NCI-H146 treated with DMSO at 0.1 percent for 48 hours (cell line): Measurements from ENCODE around the gene PPP1R14D.
"Not testable (repeated sequence)": the region's sequence is repeated elsewhere in the genome, so short reads cannot be mapped to it uniquely, and the experiment has no call there.

Experiments
- DNase-seq: peaks from one replicate; lab custom pipeline; 2025; ENCODE audit not compliant: unreplicated experiment; lab: John Stamatoyannopoulos, UW

Gene PPP1R14D, protein sequence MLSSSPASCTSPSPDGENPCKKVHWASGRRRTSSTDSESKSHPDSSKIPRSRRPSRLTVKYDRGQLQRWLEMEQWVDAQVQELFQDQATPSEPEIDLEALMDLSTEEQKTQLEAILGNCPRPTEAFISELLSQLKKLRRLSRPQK

DNA sequence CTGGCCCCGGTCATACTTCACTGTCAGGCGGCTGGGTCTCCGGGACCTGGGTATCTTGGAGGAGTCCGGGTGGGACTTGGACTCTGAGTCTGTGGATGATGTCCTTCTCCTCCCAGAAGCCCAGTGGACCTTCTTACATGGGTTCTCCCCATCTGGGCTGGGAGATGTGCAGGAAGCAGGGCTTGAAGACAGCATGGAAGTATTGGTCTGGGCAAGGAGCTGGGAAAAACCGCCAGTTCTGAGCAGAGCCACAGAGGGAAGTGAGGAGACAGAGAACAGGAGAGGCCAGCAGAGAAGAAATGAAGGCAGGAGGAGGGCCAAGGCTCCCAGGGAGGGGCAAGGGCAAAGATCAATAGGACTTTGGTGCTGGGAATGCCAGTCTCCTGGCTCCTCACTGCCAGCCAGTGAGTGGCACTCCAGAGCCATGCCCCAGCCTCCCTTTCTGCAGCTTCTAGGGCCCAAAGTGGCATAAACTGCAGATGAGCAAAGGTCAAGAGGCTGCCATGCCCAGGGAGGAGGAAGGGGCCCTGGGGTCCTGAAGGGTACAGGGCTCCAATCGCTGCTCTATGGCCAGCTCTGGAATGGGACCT, at the start of gene PPP1R14D:
PPP1R14D (minus strand) TSS at position 262 of the 590 bp plus-strand sequence; CDS start at position 195, 67 bp downstream.
- no peak for DNase-seq

DNA sequence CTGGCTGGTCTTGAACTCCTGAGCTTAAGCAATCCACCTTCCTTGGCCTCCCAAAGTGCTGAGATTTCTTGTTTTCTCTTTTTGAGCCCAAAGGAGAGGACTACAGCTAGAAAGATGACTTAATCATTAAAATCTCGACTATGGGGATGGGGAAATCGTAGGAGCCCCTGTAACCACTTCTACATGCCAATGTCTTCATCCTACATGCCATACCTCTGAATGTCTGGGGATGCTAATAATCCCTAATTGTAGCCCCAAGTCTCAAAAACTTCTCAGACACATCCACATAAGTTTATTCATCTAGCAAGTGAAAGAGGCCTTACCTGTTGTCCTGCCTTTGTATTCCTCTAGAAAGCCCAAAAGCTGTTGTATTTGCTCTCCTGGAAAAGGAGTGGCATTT, 49.2 kb upstream of the PPP1R14D start:
- no peak for DNase-seq

DNA sequence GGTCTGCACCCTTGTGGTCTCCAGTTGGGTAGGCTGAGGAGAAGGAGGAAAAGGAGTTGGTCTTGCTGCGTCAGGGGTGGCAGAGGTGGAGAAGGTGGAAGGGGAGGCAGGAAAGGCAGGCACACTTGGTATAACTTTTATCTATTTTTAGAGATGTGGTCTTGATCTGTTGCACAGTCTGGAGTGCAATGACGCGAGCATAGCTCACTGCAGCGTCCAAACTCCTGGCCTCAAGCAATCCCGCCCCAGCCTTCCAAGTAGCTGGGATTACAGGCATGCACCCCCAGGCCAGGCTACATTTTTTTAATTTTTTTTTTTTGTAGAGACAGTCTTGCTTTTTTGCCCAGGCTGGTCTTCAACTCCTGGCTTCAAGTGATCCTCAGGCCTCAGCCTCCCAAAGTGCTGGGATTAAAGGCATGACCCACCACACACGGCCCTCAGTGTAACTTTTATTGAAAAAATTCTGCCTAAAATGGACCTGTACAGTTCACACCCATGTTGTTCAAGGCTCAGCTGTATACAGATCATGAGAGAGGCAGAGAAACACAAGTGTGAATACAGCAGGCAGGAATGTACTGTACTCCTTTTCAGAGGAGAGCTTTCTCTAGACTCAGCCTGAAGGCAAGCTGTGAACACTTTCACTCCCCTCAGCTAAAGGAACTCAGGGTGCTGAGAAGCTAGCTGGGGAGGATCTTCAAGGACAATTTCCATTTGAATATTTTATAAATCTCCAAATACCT, 47.7 kb upstream of the PPP1R14D start:
- no peak for DNase-seq

DNA sequence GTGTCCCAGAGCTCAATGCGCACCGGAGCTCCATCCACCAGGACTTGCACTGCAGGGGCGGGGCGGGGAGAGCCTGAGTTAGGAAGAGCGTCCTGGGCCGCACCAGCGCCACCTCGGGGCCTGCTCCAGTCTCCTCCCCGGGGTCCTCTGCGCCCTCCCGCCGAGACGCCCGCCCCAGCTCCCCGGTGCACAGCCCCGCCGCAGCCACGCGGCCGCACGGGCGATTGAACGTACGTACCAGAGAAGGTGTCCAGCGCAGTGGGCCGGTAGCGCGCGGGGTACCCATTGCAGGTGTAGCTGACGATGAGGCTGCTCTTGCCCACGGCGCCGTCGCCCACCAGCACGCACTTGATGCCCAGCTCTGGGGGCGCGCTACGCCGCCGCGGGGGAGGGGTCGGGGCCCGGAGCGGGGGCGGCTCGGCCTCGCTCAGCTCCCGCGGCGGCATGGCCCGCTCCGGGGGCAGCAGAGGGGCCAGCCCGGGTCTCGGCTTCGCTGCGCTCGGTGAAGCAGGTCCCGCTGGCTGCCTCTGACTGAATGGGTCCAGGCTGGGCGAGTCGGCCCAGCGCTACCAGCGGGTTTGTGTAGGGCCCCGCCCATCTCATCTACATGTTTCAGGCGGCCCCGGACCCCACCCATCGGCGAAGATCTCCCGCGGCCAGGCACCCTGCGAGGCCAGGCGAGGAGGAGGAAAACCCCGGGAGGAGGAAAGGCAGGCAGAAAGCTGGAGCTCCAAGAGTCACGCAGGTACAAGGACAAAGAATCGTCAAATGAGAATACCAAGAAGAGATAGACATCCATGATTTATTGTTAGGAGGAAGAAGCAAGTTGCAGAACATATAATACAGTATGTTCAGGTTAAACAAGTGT, 45.4 kb upstream of the PPP1R14D start, which contains the start of gene RHOV:
RHOV (minus strand) TSS at position 541 of the 868 bp plus-strand sequence; CDS start at position 446, 95 bp downstream.
- peak; percentile 54 for DNase-seq

DNA sequence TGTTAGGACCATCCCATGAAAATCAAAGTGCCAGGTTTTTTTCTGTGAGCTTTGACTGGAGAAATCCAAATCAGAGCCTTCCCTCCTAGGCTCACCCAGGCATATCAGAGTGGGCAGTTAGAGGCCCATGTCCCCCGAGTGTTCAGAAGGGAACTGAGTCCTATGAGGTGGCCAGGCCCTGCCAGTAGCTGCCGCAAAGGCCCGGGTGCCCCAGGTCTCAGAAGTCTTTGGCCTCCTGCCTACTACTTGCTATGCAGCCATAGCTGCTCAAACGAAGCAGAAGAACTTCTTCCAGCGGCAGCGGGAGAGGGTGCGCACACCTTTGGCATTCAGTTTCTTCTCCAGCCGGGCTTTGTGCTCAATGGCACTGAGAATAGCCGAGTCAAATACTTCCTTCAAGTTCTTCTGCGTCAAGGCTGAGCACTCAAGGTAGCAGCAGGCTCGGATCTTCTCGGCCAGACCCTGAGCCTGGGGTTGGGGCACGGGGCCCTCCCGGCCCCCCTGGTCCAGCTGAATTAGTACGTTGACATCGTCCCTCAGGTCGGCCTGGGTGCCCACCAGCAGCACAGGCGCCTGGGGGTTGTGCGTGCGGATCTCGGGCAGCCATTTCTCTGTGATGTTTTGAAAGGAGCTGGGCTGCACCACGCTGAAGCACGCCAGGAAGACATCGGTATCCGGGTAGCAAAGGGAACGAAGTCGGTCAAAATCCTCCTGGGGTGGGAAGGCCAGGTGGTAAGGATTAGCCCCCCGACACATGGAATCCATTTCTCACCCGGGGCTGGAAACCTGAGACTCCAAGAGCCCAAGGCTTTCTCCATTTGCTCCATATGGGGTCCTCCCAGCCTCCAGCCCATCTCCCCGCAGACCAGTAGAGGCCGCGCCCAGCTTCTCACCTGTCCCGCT, 44.5 kb upstream of the PPP1R14D start:
- DNase-seq: no peak

- DNase-seq: no peak
Measured at GRCh38 chr15:40871749-40872617, 43.5 kb upstream of the PPP1R14D start.

DNA sequence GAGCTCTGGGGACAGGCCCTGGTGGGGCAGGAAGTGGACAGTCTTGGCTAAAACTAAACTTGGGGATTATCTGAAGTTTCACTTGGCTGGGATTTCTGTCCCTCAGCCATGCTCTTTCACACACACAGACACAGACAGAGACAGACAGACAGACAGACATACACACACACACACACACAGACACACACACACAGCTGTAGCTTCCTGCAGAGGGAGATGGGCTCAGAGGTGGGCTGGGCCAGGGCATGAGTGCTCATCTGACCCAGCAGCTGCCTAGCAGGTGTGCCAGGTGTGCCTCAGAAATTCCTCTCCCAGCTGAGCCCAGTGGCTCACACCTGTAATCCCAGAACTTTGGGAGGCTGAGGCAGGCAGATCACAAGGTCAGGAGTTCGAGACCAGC, 42.2 kb upstream of the PPP1R14D start:
- DNase-seq: no peak

DNA sequence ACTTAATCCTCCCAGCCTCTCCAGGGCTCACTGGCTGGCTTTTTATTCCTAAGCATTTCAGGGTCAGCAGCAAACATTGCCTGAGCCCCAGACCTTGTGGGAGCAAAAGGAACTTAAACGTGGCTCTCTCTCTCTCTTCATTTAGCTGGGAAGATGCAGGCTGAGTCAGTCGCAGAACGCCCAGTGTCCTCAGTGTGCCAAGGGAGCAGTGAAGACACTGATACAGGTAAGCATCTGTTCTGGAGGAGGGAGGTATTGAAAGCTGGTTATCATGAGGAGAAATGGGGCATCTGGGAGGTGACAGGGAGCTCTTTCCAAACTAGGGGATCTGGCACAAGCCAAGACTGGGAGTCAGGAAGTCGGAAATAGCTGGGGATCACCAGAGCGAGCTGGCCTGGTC, 41.2 kb upstream of the PPP1R14D start:
- no peak for DNase-seq

DNA sequence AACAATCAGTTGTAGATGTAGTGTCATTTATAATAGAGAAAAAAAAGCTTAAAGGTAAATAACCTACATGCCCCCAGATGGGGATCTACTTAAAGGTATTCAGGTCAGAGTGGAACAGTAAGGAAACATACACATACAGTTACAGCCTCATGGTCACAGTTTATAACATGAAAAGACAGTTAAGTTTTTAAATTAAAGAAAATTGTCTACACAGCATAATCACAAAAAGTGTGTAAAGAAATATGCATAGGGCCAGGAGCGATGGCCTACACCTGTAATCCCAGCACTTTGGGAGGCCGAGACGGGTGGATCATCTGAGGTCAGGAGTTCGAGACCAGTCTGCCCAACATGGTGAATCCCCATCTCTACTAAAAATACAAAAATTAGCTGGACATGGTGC, 38.7 kb upstream of the PPP1R14D start:
- DNase-seq: no peak

GRCh38 chr15:40863660-40864270, 35.3 kb upstream of the PPP1R14D start:
- DNase-seq: no peak

- not testable (repeated sequence) for DNase-seq
Measured at GRCh38 chr15:40861147-40861546, 32.6 kb upstream of the PPP1R14D start.

- peak; percentile 21 for DNase-seq
Measured at GRCh38 chr15:40859206-40859851, 30.8 kb upstream of the PPP1R14D start.

- no peak for DNase-seq
Measured at GRCh38 chr15:40858706-40859105, 30.2 kb upstream of the PPP1R14D start.

DNA sequence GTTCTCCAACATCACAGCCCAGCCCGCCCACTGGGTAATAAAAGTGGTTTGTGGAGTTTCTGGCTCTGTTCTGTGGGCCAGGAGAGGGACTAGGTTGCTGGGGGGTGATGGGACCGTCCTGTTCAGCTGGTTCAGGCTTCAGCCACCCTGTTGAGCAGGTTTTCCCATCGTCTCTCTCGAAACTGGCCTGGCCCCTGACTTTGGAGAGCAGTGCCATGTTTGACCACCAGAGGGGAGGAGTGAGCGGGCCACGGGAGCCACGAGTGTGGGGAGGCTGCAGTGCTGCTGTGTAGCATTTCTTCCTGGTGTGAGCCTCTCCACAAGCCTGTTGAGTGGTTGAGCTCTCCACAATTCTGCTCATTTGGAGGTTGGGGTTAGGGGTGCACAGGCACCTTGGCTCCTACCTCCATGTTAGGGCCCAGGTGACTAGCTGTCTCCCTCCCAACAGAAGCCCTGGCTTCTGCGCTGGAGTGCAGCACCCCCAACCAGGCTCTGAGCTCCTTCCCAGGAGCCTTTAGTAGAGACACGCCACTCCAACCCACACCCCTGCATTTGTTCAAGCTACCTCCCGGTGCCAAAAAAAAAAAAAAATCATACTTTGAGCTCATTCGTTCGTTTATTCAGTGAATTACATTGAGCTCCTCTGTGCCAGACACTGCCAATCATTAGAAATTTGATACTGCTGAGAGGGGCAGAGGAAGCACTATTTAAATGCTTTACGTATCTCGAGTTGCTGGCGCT, 29.3 kb upstream of the PPP1R14D start:
- no peak for DNase-seq

DNA sequence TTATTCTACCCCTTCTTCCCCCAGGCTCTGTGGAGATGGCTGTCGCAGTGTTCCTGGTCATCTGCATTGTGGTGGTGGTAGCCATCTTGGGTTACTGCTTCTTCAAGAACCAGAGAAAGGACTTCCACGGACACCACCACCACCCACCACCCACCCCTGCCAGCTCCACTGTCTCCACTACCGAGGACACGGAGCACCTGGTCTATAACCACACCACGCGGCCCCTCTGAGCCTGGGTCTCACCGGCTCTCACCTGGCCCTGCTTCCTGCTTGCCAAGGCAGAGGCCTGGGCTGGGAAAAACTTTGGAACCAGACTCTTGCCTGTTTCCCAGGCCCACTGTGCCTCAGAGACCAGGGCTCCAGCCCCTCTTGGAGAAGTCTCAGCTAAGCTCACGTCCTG, 28.2 kb upstream of the PPP1R14D start:
- no peak for DNase-seq

DNA sequence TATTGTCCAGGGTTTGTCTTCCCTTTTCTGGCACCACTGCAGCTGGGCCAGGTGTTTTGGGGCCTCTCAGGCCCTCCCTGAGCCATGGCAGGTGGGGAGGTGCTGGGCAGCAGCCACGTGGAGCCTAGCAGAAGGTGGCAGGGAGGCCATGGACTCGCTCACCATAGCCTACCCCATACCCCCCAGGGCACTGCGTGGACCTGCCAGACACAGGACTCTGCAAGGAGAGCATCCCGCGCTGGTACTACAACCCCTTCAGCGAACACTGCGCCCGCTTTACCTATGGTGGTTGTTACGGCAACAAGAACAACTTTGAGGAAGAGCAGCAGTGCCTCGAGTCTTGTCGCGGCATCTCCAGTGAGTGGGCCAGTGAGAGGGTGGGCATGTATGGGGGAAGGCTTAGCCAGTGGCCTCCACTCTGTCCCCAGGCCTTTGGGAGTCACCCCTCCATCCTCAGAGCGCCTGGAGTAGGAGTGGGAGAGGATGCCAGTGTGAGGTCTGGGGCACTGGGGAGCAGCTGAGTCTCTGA, 27.3 kb upstream of the PPP1R14D start:
- DNase-seq: no peak

- DNase-seq: no peak
Measured at GRCh38 chr15:40854161-40854560, 25.7 kb upstream of the PPP1R14D start.
